RKO (cell line): Measurements from ENCODE around the gene EVA1A.

Source experiments
- DNase-seq: peaks from one replicate; pipeline ENCODE4 v3.0.0-alpha.2; 2016; ENCODE audit warnings: low spot score

EVA1A gene

DNA sequence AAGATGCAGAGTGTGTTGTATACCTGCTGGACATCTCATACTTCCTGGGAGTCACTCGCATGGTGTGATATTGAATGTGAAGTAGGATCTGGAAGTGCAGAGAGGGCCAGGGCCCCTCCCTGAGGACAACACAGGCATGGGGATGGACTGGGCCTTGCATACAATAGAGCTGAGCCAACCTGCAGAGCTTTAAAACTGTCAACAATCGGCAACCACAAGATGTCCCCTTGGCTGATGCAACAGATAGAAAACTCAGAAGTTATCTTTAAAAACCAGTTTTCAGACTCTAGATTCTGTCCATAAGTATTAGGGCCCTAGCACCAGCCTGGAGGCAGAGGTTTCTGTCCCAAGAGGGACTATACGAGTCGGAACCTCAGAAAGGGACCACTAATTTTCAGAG, 19.7 kb downstream of the EVA1A start:
- no peak for DNase-seq

- no peak for DNase-seq
Measured at GRCh38 chr2:75539955-75540716, 20.6 kb downstream of the EVA1A start.

DNA sequence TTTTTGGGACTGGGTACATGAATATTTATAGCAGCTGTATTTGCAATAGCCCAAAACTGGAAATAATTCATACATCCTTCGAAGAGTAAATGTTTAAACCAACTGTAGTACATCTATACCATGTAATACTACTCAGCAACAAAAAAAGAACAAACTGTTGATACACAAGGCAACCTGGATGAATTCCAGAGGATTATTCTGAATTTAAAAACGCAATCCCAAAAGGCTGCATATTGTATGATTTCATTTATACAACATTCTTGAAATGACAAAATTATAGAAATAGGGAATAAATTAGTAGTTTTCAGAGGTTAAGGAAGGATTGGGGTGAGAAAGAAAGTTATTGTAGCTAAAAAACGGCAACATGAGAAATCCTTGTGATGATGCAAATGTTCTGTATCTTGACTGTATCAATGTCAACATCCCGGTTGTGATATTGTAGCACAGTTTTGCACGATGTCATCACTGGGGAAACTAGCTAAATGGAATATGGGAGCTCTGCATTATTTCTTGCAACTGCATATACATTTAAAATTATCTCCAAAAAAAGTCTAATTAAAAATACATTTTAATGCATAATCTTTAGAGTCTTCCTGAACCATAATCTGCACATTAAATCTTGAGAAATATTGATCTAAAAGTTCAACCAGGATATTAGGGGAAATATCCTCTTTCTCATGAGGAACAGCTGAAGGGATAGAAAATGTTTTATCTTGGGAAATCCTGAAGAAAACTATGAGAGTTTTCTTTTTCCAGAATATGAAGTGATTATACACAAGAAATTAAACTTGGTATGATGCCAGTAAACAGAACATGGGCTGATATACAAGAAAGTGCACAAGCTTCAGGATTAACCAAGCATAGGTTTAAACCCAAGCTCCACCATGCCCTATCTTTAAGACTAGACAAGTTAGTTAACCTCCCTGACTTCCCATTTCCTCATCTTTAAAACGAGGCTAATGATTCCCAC, 21.9 kb downstream of the EVA1A start:
- no peak for DNase-seq

- DNase-seq, result no peak
Measured at GRCh38 chr2:75537658-75538057, 23.1 kb downstream of the EVA1A start.

- DNase-seq, result no peak
Measured at GRCh38 chr2:75533135-75533534, 27.6 kb downstream of the EVA1A start.

DNA sequence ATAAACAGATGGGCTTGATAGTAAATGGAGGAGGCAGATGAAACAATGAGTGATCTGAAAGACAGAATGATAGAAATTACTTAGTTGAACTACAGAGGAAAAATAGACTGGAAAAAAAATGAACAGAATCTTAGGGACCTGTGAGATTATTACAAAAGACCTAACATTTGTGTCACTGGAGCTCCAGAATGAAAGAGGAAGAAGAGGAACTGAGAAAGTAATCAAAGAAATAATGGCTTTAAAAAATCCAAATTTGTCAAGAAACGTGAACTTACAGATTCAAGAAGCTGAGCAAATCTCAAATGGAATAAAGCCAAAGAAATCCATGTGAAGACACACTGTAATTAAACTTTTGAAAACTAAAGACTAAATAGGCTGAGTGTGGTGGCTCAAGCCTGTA, 28.3 kb downstream of the EVA1A start:
- no peak for DNase-seq

DNA sequence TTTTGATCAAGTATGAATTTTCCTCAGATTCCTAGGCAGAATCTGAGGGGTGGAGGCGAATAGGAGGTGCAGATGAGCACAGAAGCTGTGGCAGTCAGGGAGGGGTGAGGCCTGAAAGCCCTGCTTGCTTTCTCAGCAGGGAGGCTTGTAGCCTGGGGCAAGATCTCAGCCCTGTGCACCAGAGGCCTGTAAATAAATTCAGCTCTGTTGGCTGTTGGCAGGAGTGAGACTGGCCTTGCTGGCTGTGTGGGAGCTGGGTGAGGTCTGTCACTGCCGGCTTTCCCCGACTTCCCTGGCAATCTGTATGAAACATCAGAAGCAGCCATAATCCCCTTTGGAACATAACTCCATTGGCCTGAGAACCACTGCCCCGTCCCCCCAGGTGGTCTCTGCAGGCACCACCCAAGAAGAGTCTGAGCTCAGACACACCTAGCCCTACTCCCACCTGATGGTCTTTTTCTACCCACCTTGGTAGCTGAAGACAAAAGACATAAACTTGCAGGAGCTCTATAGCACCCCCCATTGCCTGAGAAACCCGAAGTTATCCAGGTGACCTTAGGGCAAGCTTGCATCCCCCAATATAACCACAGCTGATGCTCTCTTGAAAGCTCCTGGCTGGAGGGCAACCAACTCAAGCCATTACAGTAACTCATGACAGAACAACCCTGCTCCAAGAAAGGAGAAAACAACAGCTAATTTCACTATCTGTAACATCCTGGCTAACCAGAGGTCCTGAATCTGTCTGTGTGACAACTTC, 32.3 kb downstream of the EVA1A start:
- DNase-seq, result no peak

DNA sequence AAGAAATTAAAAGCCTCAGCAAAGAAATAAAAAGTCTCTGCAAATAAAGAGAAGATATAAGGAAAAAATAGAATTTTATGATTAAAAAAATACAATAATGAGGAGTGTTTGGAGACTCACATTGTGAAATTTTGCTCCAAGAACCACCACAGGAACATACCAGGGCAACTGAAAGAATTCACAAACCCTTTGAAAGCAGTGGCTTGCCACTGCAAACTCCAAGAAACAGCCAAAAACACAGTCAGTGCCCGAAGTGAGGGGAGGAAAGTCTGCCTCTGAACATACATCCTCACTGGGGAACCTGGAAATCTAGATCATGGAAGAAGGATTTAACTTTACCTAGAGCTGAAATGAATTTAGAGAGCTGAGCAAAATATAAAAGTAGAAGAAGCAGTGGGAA, 33.1 kb downstream of the EVA1A start:
- DNase-seq, result no peak

GRCh38 chr2:75526842-75527241, 33.9 kb downstream of the EVA1A start:
- no peak for DNase-seq

DNA sequence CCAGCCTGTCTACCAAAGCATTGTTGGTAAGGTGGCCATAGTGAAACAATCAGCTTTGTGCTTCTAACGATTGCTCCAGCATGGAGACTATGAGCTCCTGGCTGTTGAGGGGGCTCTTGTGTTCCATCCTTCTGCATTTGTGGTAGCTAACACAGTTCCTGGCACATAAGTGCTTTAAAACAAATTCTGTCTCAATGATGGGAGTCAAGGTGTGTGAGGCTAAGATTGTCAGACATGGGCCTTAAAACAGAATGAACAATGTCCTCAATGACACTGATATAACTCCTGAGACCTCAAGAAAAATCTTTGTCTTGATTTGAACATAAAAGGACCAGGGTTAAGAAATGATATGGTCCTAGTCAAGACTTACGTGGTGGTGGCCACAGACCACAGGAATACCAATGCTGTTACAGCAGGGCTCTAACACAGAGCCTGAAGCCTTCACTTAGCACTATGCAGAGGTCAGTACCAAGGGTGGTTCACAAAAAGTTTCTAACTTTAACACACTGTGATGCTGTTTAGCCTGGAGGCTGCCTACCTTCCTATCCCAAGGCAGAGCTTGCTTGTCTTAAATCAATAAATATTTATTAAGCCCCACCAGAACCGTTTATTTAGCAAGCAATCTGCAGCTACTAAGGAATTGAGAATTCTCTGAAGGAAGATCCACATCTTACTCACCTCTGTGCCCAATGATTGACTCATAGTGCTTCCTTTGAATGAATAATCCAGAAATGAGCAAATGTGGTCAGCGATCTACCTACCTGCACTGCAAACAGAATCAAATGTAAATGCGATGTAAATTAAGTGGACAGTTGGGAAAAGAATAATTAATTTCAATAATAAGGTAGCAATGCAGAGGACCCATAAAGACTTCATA, 35.1 kb downstream of the EVA1A start:
- DNase-seq, result peak; percentile 4

DNA sequence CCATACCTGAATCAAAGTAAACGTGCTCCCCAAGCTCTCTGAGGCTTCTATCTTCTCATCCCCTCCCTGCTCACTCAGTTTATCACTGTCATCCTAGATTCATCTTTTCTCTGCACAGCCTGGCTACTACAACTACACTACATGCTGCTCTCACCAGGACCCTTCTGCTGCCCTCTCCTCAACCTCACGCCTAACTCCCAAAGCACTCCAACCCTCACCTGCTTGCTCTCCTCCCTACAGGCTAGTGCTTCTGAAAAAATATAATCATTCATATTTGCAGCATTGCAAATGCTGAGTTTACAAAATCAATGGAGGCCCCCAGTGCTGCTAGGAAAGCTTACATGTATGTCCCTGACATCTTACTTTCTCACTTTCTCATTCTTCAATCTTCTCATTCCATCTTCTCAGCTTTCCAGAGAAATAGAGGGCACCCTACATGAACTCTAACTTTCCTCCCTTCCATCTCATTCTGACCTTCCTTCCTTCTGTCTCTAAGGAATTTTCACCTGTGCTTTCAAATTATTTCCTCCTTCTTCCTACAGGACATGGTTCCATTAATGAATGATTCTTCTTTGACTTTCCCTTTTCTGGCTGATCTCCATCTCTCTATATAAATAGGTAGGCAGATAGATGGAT, 36.3 kb downstream of the EVA1A start:
- no peak for DNase-seq

GRCh38 chr2:75523313-75524275, 37.1 kb downstream of the EVA1A start:
- peak; percentile 42 for DNase-seq

GRCh38 chr2:75522543-75523312, 38.0 kb downstream of the EVA1A start:
- DNase-seq, result peak; percentile 37

DNA sequence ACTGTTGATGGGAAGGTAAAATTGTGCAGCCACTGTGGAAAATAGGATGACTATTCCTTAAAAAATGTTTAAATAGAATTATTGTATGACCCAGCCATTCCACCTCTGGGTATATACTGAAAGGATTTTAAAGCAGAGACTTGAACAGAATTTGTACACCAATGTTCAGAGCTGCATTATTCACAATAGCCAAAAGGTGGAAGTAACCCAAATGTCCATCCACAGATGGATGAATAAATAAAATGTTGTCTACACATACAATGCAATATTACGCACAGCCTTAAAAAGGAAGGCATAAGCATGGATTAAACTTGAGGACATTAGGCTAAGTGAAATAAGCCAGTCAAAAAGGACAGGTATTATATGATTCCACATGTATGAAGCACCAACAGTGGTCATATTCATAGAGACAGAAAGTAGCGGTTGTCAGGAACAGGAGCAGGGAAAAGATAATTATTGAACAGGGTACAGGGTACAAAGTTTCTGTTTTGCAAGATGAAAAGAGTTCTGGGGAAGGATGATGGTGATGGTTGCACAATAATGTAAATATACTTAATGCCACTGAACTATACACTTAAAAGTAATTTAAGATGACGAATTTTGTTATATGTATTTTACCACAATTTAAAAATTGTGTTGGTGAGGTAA, 39.4 kb downstream of the EVA1A start:
- DNase-seq, result no peak

GRCh38 chr2:75519843-75520242, 40.9 kb downstream of the EVA1A start:
- DNase-seq, result no peak

DNA sequence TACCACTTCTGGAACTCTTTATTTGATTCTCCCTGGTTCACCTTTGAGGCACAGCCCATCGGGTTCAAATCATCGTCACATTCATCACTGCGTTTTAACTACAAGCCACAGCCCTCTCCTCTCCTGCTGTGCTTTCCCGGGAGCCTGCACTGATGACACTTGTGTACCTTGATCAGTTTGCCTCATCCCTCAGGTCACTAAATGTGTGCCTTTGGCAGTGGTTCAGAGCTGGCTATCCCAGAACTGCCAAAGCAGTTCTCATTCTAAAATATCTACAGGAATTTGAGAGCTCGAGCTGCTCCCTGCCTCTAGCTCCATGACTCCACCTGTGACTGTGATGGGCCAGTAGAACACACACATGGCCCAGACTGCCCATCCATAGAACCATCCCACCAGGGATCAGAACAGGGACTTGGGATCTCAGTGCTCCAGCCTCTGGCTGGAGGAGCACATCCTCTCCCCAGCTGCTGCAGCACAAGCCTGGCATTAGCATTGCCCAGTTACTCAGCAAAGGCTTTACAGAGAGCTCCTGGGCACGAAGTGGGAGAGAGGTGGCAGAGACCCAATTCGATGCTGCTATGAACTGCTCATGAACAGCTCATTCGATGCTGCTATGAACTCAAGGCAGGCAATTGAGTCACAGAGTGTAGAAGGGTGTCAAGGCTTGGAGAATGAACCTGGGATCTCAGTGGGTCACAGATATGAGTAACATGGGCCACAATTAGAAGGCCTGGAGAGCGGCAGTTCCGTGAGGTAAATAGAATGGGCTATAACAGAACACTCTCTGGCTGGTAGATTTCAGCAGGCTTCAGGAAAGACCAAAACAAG, 41.9 kb downstream of the EVA1A start:
- no peak for DNase-seq

- no peak for DNase-seq
Measured at GRCh38 chr2:75517547-75518230, 43.0 kb downstream of the EVA1A start.
